B cell (primary cell): Measurements from ENCODE around the gene TSPAN14. TPM values are rescaled to one million over a fixed set of nuclear protein-coding genes. Genes with fewer than 3 reads are reported as not detected.
A peak's percentile ranks its signal among the peaks of the same experiment; 100 is the strongest.

Source experiments
- ATAC-seq: fragments of 200-7000 bp; cut with Tn5 transposase; one replicate; pipeline ENCODE4 v1.10.0; 2021; ENCODE audit warnings: low read depth, mild to moderate bottlenecking, moderate number of reproducible peaks, moderate library complexity
- CTCF ChIA-PET: fragments of 350-600 bp; sonication (Branson Sonifier 250); formaldehyde crosslinking; loops from one replicate; lab custom pipeline; 2021; ENCODE audit warnings: antibody characterized with exemption, inconsistent platforms; lab: Charles Lee
- POLR2A ChIA-PET: fragments of 350-600 bp; sonication (Branson Sonifier 250); formaldehyde crosslinking; loops from one replicate; lab custom pipeline; 2021; ENCODE audit warnings: antibody characterized with exemption; lab: Charles Lee
- DNase-seq: peaks from one replicate; pipeline ENCODE4 v3.0.0; 2013
- H2AFZ ChIP-seq: 2 replicates; pipeline ENCODE4 v1.6.1; 2012; ENCODE audit warnings: mild to moderate bottlenecking, low read depth, low read length; ENCODE audit not compliant: insufficient read depth, poor library complexity, severe bottlenecking
- H3K27ac ChIP-seq, 2 donors: 1 replicate in 1 of 2; 2 replicates in 1 of 2; pipeline ENCODE4 v1.5.1; 2012 to 2013; ENCODE audit warnings: low read length in 2 of 2, mild to moderate bottlenecking in 2 of 2, moderate library complexity in 1 of 2
- H3K27me3 ChIP-seq, 4 experiments: fragments of 200-600 bp in 1 of 4; sonication (generic) in 1 of 4; replicated peaks in 1 of 4; 1 replicate in 2 of 4; 2 replicates in 2 of 4; pipeline versions ENCODE4 v1.6.1 to v1.7.0; 2013 to 2016; ENCODE audit warnings: low read length in 3 of 4, mild to moderate bottlenecking in 2 of 4, mixed read lengths in 1 of 4, moderate library complexity in 1 of 4; ENCODE audit not compliant: insufficient read depth in 4 of 4, control insufficient read depth in 3 of 4; ENCODE audit errors: control extremely low read depth in 1 of 4
- H3K36me3 ChIP-seq, 2 experiments: replicated peaks in 1 of 2; 1 replicate in 1 of 2; 2 replicates in 1 of 2; pipeline versions ENCODE4 v1.6.1 to v1.7.1; 2013; ENCODE audit warnings: low read length in 1 of 2; ENCODE audit not compliant: insufficient read depth in 2 of 2, control insufficient read depth in 1 of 2; ENCODE audit errors: control extremely low read depth in 1 of 2, extremely low read depth in 1 of 2
- H3K4me1 ChIP-seq, 2 donors: fragments of 200-600 bp in 1 of 2; sonication (generic) in 1 of 2; 1 replicate in 1 of 2; 2 replicates in 1 of 2; pipeline versions ENCODE4 v1.5.1 to v1.6.1; 2013 to 2017; ENCODE audit warnings: low read length in 2 of 2; ENCODE audit not compliant: control insufficient read depth in 2 of 2, insufficient read depth in 2 of 2
- H3K4me2 ChIP-seq: replicated peaks from 2 replicates; pipeline ENCODE3; 2012; ENCODE audit warnings: mild to moderate bottlenecking, low read depth, low read length; ENCODE audit not compliant: poor library complexity, severe bottlenecking
- H3K4me3 ChIP-seq, 5 experiments: fragments of 200-600 bp in 1 of 5; sonication (generic) in 1 of 5; 1 replicate in 3 of 5; 2 replicates in 2 of 5; pipeline versions ENCODE4 v1.5.1 to v1.7.0; 2011 to 2016; ENCODE audit warnings: low read length in 4 of 5, mild to moderate bottlenecking in 4 of 5, low read depth in 2 of 5, control low read depth in 1 of 5, moderate library complexity in 1 of 5; ENCODE audit not compliant: insufficient read depth in 1 of 5; ENCODE audit errors: control extremely low read depth in 1 of 5, extremely low read depth in 1 of 5
- H3K79me2 ChIP-seq: fragments of 200-600 bp; sonication (generic); one replicate; pipeline ENCODE4 v1.6.0; 2016; ENCODE audit warnings: low read length; ENCODE audit not compliant: control insufficient read depth, insufficient read depth
- H3K9ac ChIP-seq: fragments of 200-600 bp; sonication (generic); 2 replicates; pipeline ENCODE4 v1.6.1; 2017; ENCODE audit warnings: mild to moderate bottlenecking, low read length, moderate library complexity
- H3K9me3 ChIP-seq, 3 donors: one replicate each; pipeline versions ENCODE4 v1.6.1 to v1.7.1; 2013; ENCODE audit warnings: low read length in 2 of 3; ENCODE audit not compliant: control insufficient read depth in 2 of 3, insufficient read depth in 1 of 3; ENCODE audit errors: control extremely low read depth in 1 of 3
- H4K20me1 ChIP-seq: 2 replicates; pipeline ENCODE4 v1.6.0; 2012; ENCODE audit warnings: mild to moderate bottlenecking, low read length; ENCODE audit not compliant: insufficient read depth, control insufficient read depth, poor library complexity, severe bottlenecking
- H3K27ac Mint-ChIP-seq: one replicate; pipeline ENCODE4 v1.8.0; 2021; ENCODE audit warnings: mixed read lengths
- H3K27me3 Mint-ChIP-seq: one replicate; pipeline ENCODE4 v1.8.0; 2021; ENCODE audit warnings: mixed read lengths
- H3K4me1 Mint-ChIP-seq: one replicate; pipeline ENCODE4 v1.8.0; 2021; ENCODE audit warnings: mixed read lengths
- H3K4me3 Mint-ChIP-seq: one replicate; pipeline ENCODE4 v1.8.0; 2021; ENCODE audit warnings: mixed read lengths
- H3K9me3 Mint-ChIP-seq: one replicate; pipeline ENCODE4 v1.8.0; 2022; ENCODE audit warnings: mixed read lengths; ENCODE audit not compliant: insufficient read depth
- EZH2 ChIP-seq: IDR thresholded peaks from 2 replicates; pipeline ENCODE4 v1.6.1; 2012; ENCODE audit warnings: borderline replicate concordance, low read depth, mild to moderate bottlenecking, moderate library complexity, low read length; ENCODE audit not compliant: insufficient read depth, poor library complexity, severe bottlenecking
- WGBS: methylation state at CpG from one replicate; pipeline ENCODE4 v1.1.5; 2013; ENCODE audit warnings: missing lambda C conversion rate; ENCODE audit not compliant: insufficient coverage; 5-methylcytosine and 5-hydroxymethylcytosine counted together
- intact Hi-C: fragments of 100-400 bp; cut with micrococcal nuclease; formaldehyde crosslinking; loops from one replicate; pipeline ENCODE4 v1.10.0; 2022
- polyA plus RNA-seq: library from polyadenylated mRNA; depleted of rRNA; stranded (reverse); fragments of >200 nt; gene quantifications from 2 replicates; pipeline ENCODE4 v1.2.3, GENCODE V29; 2012
- total RNA-seq, 2 donors: library from RNA; stranded (reverse); fragments of 120-200 nt in 1 of 2; gene quantifications; 1 replicate in 1 of 2; 2 replicates in 1 of 2; pipeline versions ENCODE4 v1.2.3 to v1.2.4, GENCODE V29; 2013 to 2022
- TF ChIP-seq, protein P1 (sequence below): fragments of 200-600 bp; IDR thresholded peaks from one replicate; pipeline ENCODE4 v1.8.0; 2022; ENCODE audit warnings: antibody characterized with exemption, mild to moderate bottlenecking

TSPAN14 gene
- total and polyA plus RNA-seq, 2 donors (not counting 1 experiment from before 2014, with no cell fraction given) = 27.8 to 55.3 TPM

- under 1% methylated on average over 75 of the region's 81 CpGs for WGBS
- peak; percentile 55 for DNase-seq
- peak overlapping the region; percentile 58 to 92 (median 77) for H3K4me3 ChIP-seq
- Mint-ChIP-seq H3K27me3 (no peaks in the 10 kb centered on the region), H3K4me3 (peak overlapping the region; percentile 94), H3K9me3 (no peaks in the 10 kb centered on the region), H3K4me1 (peaks cover 51% of the 10 kb centered on the region), H3K27ac (peak overlapping the region; percentile 92)
- ATAC-seq = peak; percentile 13
- CTCF ChIA-PET = interaction anchor here (1.4 to 2.3 kb wide), 2 partner anchors 46 to 50 kb away, joined by 8 to 9 read pairs; no protein-coding TSS in a partner anchor
- H2AFZ ChIP-seq = peak overlapping the region; percentile 86
- H3K79me2 ChIP-seq = peaks cover 45% of the 10 kb centered on the region
- no peaks in the 10 kb centered on the region for H3K9me3 ChIP-seq
- intact Hi-C loops = loop anchor here (1.0 to 2.0 kb wide), 5 partner anchors 9 to 250 kb away; partner anchors contain the start of genes ANXA11 and PRXL2A
- POLR2A ChIA-PET = interaction anchor here (0.7 to 3.9 kb wide), 6 partner anchors 9 to 50 kb away, joined by 3 to 13 read pairs (median 4); partner anchors contain the start of gene PRXL2A
- peaks cover 37% of the 10 kb centered on the region for H4K20me1 ChIP-seq
- peaks cover 40 to 55% of the 10 kb centered on the region in 2 donors for H3K4me1 ChIP-seq
- H3K27ac ChIP-seq = peak overlapping the region; percentile 59 to 83
- H3K36me3 ChIP-seq = no peaks in the 10 kb centered on the region
- H3K9ac ChIP-seq = peak overlapping the region; percentile 89
- H3K27me3 ChIP-seq = no peaks in the 10 kb centered on the region
- TF ChIP-seq, protein P1, sequence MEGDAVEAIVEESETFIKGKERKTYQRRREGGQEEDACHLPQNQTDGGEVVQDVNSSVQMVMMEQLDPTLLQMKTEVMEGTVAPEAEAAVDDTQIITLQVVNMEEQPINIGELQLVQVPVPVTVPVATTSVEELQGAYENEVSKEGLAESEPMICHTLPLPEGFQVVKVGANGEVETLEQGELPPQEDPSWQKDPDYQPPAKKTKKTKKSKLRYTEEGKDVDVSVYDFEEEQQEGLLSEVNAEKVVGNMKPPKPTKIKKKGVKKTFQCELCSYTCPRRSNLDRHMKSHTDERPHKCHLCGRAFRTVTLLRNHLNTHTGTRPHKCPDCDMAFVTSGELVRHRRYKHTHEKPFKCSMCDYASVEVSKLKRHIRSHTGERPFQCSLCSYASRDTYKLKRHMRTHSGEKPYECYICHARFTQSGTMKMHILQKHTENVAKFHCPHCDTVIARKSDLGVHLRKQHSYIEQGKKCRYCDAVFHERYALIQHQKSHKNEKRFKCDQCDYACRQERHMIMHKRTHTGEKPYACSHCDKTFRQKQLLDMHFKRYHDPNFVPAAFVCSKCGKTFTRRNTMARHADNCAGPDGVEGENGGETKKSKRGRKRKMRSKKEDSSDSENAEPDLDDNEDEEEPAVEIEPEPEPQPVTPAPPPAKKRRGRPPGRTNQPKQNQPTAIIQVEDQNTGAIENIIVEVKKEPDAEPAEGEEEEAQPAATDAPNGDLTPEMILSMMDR = no peak
- no peak for TF ChIP-seq EZH2
- peak overlapping the region; percentile 95 for H3K4me2 ChIP-seq
Measured at GRCh38 chr10:80454513-80455460, 677 bp downstream of the TSPAN14 start.
